ENCODE results near the gene RTP4.

- no peak for TF ChIP-seq SIN3A (IDR thresholded peaks at IDR 0.05; ENCODE audit: borderline replicate concordance, insufficient read depth, low read length)
- no peak for TF ChIP-seq POLR2AphosphoS5 (IDR thresholded peaks at IDR 0.05; ENCODE audit: low read depth, low read length)
- no peak for TF ChIP-seq REST (IDR thresholded peaks at IDR 0.05; ENCODE audit: insufficient read depth in 1 of 2, low read depth in 2 of 2, low read length in 2 of 2)
- no peak for TF ChIP-seq TAF1 (IDR thresholded peaks at IDR 0.05; ENCODE audit: borderline replicate concordance, insufficient read depth, low read length)
- no peak for TF ChIP-seq FOXP2 (optimal IDR thresholded peaks at IDR 0.05; ENCODE audit: borderline replicate concordance, extremely low read depth, extremely low read length, insufficient read depth)
Measured at GRCh38 chr3:187370051-187370450, 1.9 kb downstream of the RTP4 start.
